GM12873 (cell line): ENCODE data around the gene FGF1.

Experiments used
- CTCF ChIP-seq: IDR thresholded peaks from 2 replicates; pipeline ENCODE4 v1.5.1; 2012; ENCODE audit warnings: low read depth, mild to moderate bottlenecking, moderate library complexity, low read length, control low read depth; ENCODE audit not compliant: insufficient read depth; ENCODE audit errors: missing control alignments

FGF1 gene

GRCh38 chr5:142674531-142675469, 11.1 kb downstream of the FGF1 start:
- TF ChIP-seq CTCF, result no peak

- no peak for TF ChIP-seq CTCF
Observed at GRCh38 chr5:142671801-142672200, 14.1 kb downstream of the FGF1 start.

- TF ChIP-seq CTCF, result no peak
Observed at GRCh38 chr5:142671266-142671665, 14.6 kb downstream of the FGF1 start.

- TF ChIP-seq CTCF, result no peak
Observed at GRCh38 chr5:142670804-142671203, 15.1 kb downstream of the FGF1 start.

GRCh38 chr5:142669477-142669876, 16.4 kb downstream of the FGF1 start:
- TF ChIP-seq CTCF, result no peak

- TF ChIP-seq CTCF, result no peak
Observed at GRCh38 chr5:142668336-142668735, 17.6 kb downstream of the FGF1 start.

GRCh38 chr5:142667831-142668230, 18.1 kb downstream of the FGF1 start:
- no peak for TF ChIP-seq CTCF
